GM18511 (cell line): ENCODE results near the gene RNF32.
"Not testable (repeated sequence)": the region's sequence is repeated elsewhere in the genome, so short reads cannot be mapped to it uniquely, and the experiment has no call there.

ENCODE experiments used
- ATAC-seq: cut with Tn5 transposase; IDR thresholded peaks from one replicate; pipeline ENCODE4 v1.9.1; 2021; ENCODE audit warnings: mild to moderate bottlenecking, moderate library complexity; ENCODE audit not compliant: unreplicated experiment

Gene RNF32

DNA sequence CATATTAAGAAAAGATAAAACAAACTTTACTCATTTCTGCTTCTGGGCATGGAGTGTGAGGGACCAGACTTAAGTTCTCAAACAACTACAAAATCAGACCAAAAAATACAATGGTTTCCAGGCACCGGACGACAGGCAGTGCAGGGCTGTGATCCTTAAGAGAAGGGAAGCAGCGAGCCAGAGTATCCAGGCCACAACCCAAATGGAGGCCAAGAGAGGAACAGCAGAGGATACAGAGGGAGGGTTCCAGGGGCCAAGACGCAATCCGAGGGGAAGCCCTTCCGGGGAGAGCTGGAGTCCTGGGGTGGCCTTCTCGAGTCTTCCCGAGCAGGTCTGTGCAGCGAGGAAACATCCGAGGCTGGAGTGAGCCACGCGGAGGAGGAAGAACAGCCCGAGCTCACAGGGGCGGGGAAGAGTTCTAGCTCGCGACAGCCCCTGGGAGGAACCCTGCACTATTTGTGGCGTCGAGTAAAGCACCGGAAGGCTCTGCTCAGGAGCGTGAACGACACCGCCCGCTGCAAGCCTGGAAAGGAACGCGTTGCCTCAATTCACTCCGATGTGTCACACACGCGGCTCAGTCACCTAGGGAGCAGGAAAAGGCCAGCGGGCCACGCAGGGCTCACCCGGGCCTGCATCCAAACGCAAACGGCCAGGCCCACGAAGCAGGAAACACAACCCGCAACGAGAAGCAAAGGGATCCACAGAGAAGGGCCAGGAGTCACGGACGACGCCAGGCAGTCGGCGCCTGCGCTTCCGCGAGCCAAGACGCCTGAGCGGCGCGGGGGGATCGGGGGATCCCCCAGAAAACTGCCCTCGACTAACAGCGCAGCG lies 933 bp upstream of the RNF32 start:
- ATAC-seq = no peak

DNA sequence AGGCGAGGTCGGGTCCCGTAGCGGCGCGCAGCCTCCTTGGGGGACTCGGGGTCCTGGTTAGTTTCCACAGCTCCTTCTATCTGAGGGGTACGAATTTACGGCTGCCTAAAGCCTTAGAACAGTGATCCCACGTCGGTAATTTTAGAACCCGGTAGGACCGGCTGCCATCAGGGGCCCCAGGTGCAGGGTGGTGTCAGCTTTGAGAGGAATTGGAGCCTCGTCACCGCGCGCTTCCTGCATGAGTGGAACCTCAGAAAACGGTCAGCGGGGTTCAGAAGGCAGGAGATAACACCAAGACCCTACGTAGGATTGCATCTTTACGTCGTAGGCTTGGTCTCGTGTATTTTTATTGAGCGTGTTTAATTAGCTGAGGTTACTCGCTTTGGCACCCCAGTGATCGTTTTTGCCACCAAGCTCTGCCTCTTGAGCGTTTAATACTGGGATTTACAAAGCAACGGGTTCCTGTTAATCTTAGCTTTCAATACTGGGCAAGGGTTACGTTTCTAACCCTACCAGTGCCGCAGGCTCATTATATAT lies 443 bp downstream of the RNF32 start:
- ATAC-seq = peak; percentile 69

DNA sequence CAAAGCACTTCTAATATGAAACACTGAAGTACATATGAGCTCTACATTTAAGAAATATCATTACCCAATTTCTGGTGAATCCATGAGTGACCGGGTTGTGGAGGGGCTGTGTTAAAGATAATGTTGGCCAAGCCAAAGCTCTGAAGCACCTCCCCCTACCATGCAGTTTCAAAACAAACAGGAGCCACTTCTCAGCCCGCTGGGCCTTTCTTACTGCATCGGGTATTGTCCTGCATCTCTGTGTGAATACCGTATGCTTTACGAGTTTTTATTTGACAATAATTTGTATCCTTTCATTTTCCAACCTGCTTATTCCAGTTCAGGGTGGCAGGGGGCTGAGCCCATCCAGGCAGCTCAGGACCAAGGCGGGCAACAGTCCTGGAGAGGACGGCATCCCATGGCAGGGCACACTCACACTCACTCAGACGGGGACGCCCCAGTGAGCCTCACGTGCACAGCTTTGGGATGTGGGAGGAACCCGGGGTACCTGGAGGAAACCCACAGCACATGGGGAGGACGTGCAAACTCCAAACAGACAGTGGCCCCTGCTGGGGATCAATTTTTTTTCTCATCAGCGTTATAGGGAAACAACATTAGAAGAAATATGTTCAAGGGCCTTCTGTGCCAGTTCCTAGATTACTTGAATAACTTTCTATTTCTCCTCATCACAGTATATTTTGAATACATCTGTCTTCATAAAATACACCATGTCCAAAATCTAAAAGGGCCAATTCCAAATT lies 1.9 kb downstream of the RNF32 start:
- ATAC-seq = no peak

DNA sequence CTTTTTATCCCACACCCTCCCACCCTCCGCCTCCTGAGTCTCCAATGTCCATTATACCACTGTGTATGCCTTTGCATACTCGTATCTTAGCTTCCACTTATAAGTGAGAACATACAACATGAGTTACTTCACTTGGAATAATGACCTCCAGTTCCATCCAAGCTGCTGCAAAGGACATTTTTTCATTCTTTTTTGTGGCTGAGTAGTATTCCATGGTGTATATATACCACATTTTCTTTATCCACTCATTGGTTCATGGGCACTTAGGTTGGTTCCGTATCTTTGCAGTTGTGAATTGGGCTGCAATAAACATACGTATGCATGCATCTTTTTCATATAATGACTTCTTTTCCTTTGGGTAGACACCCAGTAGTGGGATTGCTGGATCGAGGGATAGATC lies 6.8 kb downstream of the RNF32 start:
- not testable (repeated sequence) for ATAC-seq

DNA sequence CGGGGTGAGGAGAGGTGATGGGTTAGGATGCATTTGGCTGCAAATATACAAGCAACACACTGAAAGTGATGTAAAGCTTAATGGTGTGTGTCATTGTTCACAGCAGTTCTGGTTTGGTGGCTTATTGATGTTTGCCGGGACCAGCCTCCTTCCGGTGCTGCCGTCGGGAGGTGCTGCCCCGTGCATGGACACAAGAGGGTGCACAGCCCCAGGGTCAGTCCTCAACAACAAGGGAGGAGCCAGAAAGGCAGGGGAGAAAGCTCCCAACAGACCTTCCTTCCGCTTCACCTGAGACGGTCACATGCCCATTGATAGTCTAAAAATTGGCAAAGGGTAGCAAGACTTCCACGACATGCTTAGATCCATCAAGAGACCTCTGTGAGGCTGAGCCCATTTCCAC lies 9.5 kb downstream of the RNF32 start:
- ATAC-seq = no peak

DNA sequence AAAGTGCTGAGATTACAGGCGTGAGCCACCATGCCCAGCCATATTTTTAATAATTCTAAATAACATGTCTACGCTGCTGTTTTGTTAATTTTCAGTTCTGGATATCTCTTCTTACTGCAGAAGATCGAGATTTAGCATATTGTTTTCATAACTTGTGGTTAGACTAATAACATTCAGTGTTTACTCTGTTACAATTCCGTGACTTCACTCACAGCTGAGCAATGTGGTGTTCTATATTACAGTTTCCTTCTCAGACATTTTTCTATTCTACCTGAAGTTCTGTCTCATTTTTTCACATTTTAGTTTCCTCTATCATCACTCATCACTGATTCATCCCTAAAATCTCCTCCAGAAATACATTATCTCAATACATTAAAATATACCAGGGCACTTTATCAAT lies 10.9 kb downstream of the RNF32 start:
- ATAC-seq = no peak

DNA sequence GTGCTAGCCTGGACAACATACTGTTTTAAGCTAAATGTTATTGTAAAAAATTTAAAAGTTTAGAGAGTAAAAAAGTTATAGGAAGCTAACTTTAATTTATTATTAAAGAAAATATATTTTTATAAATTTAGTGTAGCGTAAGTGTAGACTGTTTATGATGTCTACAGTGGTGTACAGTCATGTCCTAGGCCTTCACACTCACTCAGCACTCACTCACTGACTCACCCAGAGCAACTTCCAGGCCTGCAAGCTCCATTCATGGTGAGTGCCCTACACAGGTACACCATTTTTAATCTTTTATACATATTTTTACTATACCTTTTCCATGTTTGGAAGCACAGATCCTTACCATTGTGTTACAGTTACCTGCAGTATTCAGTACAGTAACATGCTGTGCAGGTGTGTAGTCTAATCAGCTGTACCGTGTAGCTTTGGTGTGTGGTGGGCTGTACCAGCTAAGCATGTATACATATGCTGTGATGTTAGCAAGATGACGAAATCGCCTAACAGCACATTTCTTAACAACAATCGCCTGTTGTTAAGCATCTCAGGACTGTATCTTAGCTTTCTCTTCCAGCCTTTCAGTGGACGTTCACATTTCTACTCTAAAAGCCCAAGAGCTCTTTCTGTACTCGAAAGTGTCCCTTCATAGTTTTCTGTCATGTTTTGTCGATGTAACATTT lies 12.5 kb downstream of the RNF32 start:
- ATAC-seq = no peak

DNA sequence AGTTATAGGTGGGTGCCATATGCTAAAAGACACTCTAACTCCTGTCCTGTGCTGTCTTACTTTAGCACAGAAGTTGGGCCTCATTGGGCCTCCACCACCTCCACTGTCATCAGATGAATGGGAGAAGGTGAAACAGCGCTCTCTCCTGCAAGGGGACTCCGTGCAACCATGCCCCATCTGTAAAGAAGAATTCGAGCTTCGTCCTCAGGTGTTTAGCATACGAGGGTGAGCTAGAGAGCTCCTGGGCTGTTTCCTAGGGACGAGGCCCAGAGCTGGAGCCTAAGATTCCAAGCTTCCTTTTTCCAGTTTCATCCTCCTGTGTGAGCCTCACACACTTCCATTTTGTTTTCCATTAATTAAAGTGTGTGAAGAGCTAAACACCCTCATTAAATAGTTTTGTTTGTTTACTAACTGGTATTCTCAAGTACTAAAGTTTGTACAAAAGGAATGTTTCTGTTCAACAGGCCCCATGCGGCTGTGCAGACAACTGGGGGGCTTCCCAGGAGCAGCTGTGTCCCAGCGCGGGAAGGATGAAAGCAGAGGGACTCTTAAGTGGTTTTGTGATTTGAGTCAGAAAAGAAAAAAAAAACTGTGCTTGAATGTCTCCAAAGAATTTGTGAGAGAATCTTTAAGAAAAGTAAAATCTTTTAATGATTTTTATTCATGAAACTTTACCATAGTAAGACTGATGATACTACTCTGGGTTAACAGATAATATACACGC lies 14.1 kb downstream of the RNF32 start:
- no peak for ATAC-seq

DNA sequence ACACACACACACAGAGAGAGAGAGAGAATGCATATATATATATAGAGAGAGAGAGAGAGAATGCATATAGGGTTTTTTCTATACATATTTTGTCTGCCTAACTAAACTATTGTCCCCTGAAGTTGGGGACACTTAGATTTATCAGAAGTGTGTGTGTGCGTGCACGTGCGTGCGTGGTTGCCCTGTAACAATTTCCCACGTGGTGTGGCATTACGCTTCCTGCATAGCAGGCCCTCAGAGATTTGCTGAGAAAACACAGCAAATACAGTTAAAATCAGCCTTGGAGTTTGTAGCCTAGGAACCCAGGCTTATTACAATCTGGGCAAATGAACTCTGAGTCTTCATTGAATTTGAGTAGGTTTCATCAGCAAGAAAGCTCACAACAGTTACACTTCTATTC lies 14.7 kb downstream of the RNF32 start:
- ATAC-seq = no peak

DNA sequence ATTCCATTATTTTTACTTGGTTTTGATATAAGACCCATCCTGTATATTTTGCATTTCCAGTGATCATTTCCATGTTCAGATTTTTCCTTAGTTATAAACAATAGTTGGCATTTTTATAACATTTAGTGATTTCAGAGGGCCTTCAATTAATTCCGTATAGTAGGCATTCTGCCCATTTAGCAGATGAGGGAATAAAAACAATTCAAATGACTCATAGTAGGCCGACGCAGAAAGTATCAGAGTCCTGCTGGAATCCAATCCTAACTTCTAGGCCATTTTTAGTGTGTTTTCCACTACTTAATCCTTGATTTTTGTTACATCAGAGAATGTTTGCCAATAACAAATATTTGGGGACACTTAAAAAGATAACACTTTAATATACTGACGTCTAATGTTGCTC lies 15.4 kb downstream of the RNF32 start:
- no peak for ATAC-seq

DNA sequence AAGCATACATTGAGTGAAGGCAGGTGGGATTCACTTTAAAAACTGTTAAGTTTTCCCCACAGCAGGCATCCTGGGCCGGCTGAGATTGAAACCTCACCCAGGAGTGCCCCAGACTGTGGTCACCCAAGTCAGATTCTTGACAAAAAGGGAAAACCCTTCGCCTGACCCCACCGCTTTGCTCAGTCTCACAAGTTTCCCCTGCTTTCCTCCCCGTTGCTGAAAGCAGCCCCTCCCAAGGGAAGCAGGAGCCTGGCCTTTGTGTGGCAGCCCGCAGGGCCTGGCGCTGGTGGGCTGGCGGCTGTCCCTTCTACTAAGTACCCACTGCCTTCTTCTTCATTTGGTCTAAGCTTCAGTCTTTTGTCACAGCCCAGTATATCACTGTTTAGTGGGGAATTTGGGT lies 16.0 kb downstream of the RNF32 start:
- ATAC-seq = no peak

DNA sequence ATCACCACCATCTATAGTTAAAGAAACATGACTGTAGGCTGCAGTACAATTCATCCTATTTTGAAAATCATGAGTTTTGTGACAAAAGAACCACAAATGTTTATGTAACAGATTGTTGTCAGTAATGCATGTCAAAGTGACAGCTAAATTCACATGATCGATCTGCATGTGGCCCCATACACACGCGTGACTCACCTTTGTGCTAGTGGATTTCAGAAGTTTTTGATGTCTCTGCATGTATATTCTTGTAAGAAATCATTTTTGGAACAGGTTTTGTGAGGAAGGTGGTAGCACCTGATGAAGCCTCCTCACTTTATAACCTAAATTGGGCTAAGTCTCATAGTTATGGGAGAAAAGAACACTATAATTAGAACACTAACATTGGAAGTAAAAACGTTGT lies 17.1 kb downstream of the RNF32 start:
- ATAC-seq = no peak

DNA sequence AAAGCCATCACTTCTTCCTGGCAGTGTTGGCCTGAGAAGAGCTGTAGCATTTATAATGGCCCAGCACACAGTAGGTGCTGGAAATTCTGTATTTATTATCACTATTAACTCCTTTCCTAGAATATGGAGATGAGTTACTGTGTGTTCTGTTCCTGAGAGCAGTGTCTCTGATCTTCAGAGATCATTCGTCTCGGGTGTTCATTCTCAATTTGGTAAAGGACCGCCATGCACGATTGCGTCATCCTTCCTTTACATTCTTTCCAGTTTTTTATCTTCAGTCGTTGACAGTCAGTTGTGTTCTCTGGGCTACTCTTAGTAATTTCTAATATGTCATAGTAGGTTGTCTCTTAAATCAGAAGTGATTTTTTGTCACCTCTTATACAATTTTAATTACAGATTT lies 18.6 kb downstream of the RNF32 start:
- no peak for ATAC-seq

DNA sequence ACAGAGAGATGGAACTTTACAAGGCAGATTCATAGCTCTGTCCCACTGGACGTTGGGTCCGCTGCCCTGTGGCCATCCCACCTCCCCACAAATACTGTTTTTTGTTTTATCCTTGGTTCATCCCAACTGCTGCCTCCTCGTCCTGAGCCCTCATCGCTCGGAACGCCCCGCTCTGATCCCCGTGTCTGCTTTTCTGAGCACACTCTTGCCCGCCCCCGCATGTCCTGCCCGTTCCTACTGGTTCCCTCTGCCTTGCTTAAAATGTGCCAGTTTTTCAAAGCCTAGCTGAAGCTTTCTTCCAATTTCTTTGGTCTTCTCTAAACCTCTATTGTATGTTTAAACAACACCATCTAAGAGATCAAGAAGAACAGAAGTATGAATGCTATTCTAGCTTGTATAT lies 19.4 kb downstream of the RNF32 start:
- no peak for ATAC-seq

DNA sequence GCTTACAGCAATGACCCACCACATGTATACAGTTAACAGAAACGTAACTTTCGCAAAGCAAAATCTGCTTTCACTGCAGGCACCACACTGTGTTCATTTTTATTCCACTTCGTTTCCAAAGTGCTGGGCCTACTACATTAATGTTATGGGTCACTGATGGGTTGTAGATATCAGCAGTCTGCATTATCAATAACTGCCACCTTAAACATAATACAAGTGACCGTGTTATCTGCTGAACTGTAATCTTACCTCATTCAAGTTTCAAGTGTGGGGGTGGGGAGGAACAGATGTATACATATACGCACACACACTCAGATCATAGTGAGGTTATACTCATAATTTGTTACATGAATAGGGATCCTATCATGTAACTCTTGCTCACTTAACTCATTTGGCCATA lies 21.1 kb downstream of the RNF32 start:
- no peak for ATAC-seq

DNA sequence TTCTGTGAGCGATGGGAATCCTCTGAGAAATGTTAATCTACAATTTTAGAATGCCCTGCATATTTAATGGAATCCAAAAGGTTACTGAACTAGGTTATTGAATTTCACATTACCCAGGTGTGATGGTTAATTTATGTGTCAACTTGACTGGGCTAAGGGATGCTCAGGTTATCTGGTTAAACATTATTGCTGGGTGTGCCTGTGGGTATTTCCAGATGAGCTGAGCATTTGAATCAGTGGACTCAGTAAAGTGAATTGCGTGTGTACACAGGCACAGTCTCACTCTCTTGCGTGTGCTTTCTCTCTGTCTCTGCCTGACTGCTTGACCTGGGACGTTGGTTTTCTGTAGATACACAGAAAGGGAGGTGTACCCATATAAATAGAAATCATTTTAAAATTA lies 21.7 kb downstream of the RNF32 start:
- no peak for ATAC-seq

DNA sequence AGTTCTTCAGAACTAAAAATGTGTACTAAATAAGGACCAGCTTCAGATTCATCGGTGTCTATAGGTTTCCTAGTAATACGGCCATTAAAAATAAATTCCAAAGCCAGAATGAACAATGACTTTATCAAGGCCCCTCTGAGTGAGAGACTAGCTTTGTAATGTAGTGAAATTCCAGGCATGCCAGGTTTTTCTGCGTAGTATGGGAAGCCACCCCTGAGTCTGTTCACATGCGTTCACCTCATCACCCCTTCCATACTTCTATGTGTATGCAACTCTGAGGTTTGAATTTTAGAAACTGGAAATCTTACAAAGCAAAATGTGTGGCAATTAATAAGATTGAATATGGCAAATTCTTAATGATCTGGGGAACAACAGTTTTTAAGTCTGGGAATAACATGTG lies 24.5 kb downstream of the RNF32 start:
- ATAC-seq = no peak

DNA sequence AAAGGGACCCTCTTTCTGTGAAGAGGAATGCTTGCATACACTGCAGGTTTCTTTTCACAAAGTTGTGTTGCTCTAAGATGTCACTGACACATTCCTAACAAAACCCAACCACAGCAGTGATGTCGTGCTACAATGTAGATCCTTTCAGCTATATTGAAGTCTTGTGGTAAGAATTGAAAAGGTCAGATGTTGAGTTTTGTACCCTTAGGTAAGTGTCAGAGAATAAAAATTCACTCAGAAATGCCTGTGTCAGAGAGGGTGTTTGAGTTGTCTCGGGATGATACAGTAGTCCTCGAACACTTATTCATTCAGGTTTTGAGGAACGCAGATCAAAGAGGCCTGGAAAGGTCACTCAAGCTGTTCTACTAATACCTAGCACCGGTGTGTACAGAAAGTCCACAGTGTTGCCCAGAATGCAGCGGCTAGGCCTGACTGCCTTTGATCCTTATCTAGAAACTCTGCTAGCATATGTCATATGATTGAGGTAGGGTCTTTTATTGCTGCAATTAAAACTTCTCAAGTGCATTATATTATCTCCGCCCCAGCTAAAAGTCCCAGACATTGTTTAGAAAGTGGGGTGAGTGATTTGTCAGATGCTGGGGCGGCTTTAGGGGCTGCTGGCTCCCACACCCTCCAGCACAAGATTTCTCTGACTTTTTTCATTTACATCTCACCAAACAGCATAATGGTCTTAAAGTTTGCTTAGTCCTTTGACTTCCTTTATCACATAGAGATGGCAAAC lies 26.0 kb downstream of the RNF32 start:
- ATAC-seq = no peak

DNA sequence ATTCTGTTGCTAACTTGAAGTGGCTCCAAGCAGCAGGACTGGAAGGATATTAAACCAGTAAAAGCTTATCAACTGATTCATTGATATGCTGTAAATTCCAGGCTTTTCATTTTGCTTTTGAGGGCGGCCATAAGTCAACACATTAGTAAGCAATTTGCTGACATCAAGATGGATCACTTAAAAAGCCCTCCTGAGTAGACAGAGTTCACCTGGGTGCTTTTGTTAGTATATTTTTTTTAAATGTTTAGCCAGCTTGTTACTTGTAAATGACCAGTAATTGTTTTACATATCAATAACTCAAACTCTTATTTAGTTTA lies 26.5 kb downstream of the RNF32 start:
- ATAC-seq = no peak

DNA sequence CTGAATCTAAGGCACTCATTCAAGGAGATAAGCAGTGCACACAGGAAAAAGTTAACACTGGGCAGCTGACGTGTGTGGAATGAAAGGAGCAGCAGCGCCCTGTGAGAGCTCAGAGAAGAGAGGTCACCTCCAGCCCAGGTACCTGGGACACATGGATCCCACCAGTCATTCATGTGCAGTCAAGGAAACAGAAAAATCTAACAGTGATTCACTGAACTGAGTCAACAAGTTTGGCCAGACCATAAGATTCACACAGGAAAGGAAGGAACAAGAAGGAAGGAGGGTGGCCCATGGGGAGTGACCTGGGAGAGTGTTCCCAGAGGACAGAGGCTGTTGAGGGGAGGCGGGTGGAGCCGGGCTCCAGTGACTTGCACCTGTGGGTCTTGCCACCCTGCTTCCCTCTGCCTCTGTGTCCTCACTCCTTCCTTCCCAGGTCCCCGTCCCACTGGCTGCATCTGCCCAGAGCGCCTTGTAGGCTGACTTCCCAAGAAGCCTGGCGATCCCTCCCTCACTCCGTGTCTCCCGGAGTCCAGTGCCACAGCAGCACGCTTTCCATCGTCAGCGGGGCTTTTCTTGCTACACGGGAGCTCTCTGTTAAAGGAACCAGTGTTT lies 27.7 kb downstream of the RNF32 start:
- no peak for ATAC-seq
